ENCODE data around the gene HMCN2.

The HMCN2 gene

DNA sequence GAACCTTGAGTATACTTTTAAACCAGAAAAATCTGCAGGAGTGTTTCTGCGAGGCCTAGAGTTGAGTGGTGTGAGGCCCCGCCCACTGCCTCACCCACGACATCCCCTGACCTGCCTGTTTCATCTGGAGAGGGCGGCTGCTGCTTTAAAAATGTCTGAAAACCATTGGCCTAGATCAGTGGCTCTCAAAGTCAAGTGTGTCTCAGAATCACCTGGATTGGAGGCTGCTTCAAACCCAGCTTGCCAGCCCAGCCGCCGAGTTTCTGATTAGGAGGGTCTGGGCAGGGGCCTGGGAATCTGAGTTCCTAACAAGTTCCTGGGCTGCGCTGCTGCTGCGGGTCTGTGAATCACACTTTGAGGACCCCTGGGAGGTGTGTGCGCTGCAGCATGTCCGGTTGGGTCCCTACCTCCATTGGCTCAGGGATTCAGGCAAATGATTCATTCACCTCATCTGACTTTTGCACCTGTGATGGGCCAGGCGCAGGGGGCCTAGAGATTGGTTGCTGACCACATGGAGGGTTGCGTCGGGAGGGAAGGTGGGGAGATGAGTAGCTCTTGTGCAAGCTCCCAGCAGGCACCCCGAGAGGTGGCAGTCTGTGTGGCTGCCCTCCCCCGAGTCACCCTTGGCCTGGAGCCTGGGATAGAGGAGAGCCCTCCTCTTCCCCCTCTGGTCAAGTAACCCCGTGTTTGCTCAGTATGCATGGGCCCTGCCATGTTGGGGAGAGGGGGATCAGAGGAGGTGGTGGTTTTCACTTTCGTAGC is 27.6 kb upstream of the HMCN2 start:
- no peak for DNase-seq (ENCODE audit: low spot score)
- in situ Hi-C loops (cut with MboI; ENCODE audit: low sequenced_read_pairs, unreplicated experiment), result loop anchor here (10.0 kb wide), 1 partner anchor 123 kb away; no protein-coding TSS in a partner anchor

DNA sequence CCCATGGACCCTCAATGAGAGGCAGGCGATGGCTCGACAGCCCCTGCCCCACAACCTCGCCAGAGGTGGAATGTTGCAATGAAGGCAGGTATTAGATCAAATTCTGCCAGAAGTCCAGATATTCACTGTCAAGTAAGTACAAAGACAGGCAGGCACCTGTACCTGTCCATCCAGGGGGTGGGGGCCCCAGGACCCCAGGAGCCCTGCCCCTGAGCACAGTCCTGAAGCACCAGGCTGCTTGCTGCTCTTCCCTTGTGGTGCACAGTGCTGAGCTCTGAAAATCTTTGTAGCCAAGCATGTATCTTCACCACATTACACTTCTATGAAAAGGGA is 26.2 kb upstream of the HMCN2 start:
- TF ChIP-seq, protein P1, sequence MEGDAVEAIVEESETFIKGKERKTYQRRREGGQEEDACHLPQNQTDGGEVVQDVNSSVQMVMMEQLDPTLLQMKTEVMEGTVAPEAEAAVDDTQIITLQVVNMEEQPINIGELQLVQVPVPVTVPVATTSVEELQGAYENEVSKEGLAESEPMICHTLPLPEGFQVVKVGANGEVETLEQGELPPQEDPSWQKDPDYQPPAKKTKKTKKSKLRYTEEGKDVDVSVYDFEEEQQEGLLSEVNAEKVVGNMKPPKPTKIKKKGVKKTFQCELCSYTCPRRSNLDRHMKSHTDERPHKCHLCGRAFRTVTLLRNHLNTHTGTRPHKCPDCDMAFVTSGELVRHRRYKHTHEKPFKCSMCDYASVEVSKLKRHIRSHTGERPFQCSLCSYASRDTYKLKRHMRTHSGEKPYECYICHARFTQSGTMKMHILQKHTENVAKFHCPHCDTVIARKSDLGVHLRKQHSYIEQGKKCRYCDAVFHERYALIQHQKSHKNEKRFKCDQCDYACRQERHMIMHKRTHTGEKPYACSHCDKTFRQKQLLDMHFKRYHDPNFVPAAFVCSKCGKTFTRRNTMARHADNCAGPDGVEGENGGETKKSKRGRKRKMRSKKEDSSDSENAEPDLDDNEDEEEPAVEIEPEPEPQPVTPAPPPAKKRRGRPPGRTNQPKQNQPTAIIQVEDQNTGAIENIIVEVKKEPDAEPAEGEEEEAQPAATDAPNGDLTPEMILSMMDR (IDR thresholded peaks at IDR 0.05; ENCODE audit: borderline replicate concordance, control extremely low read depth, extremely low read depth, insufficient read depth, missing control alignments), result no peak

More for the DNA sequence above, 27.6 kb upstream of the HMCN2 start:
- TF ChIP-seq, protein P1 (IDR thresholded peaks at IDR 0.05; ENCODE audit: borderline replicate concordance, control extremely low read depth, extremely low read depth, insufficient read depth, missing control alignments), result no peak

DNA sequence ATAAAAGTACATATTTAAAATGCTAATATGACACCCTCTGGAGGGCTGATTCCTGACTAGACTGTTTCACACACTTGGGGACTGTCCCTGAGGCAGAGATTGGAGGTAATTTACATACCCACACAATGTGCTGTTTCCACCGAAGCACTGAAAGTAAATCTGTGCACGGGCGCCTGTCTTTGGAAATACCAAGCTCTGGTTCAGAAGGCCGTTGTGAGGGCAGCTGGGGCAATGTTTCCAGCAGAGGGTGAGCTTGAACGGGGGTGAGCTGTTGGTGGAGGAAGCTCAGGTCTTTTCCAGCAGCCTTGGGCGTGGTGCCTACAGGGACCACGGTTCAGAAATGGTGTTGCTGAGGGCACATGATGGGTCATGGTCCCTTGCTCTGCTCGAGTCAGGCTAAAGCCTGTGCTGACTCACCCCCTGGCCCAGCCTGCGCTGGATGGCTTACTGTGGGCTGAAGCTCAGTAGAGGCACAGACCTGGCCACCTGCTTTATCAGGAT is 25.8 kb upstream of the HMCN2 start:
- TF ChIP-seq, protein P1 (IDR thresholded peaks at IDR 0.05; ENCODE audit: borderline replicate concordance, control extremely low read depth, extremely low read depth, insufficient read depth, missing control alignments), result no peak
- in situ Hi-C loops (cut with MboI; ENCODE audit: low sequenced_read_pairs, unreplicated experiment), result loop anchor here (10.0 kb wide), 1 partner anchor 125 kb away; no protein-coding TSS in a partner anchor
- DNase-seq (ENCODE audit: low spot score), result peak; percentile 65

More for the DNA sequence above, 26.2 kb upstream of the HMCN2 start:
- DNase-seq (ENCODE audit: low spot score), result no peak
- in situ Hi-C loops (cut with MboI; ENCODE audit: low sequenced_read_pairs, unreplicated experiment), result loop anchor here (10.0 kb wide), 1 partner anchor 125 kb away; no protein-coding TSS in a partner anchor

DNA sequence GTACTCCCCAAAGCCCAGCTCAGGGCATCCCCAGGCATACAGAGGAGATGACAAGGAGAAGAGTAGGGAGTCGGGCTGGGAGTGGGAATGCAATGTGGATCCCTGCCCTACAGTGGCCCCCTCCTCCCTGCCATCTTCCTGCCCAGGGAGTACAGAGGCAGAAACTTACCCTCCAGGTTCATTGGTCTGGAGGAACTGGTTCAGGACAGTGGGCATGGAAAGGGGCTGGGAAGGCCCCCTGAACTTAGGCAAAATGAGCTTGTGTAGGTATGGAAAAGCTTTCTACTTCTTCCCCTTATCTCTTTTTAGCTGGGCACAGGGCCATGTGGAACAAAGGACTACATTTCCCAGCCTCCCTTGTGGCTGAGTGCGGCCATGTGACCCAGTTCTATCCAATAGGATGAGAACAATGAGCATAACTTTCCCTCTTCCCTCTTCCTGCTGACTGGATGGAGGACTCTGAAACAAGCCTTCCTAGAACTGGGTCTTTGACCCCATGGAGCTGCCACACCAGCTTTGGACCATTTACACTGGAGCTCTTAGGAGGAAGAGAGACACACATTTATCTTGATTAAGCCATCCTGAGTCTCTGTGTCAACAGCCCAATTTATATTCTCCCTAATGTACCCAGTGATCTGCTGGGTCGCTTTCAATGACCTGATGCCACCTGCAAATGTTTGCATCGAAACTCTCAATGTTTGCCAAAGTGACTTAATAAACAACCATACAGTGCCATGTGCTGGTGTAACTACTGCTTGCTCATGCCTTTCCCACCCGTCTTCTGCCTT is 25.0 kb upstream of the HMCN2 start:
- in situ Hi-C loops (cut with MboI; ENCODE audit: low sequenced_read_pairs, unreplicated experiment), result no loop called here
- TF ChIP-seq, protein P1 (IDR thresholded peaks at IDR 0.05; ENCODE audit: borderline replicate concordance, control extremely low read depth, extremely low read depth, insufficient read depth, missing control alignments), result no peak
- DNase-seq (ENCODE audit: low spot score), result no peak

DNA sequence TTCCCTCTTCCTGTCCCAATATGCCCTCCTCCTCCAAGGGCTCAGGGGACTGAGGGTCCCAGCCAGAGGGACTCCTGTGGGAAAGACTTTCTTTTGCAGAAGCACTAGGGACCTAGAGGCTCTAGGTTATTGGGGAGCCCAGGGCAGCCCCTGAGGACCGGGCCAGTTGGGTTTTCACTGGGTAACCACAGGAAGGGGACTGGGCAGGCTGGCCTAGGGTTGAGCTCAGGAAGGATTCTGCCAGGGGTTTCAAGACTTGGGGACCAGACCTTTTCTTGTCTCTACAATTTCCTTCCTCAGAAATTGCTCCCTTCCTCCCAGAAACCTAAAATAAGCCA is 24.4 kb upstream of the HMCN2 start:
- DNase-seq (ENCODE audit: low spot score), result no peak
- in situ Hi-C loops (cut with MboI; ENCODE audit: low sequenced_read_pairs, unreplicated experiment), result no loop called here
- TF ChIP-seq, protein P1 (IDR thresholded peaks at IDR 0.05; ENCODE audit: borderline replicate concordance, control extremely low read depth, extremely low read depth, insufficient read depth, missing control alignments), result no peak

DNA sequence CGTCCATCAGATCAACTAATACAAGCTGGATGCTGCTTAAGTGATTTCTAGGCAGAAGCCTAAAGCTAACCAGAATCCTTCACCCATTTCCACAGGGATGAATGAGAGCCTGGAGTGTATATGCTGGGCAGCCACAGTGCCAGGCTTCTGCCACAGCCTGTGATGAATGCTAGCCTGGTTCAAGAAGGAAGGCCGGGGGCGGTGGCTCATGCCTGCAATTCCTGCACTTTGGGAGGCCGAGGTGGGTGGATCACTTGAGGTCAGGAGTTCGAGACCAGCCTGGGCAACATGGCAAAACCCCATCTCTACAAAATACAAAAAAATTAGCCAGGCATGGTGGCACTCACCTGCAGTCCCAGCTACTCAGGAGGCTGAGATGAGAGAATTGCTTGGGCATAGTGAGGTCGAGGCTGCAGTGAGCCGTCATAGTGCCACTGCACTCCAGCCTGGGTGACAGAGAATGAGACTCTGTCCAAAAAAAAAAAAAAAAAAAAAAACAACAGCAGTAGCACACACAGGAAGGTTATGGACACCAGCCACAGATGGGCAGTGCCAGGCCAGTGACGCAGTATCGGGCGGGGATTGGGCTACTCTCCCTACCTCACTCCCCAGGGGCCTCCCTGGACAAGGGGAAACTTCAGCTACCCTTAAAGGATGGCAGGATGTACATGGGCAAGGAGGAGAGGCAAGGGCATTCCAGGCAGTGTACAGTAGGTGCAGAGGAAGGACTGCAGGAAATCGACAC is 23.1 kb upstream of the HMCN2 start:
- no peak for DNase-seq (ENCODE audit: low spot score)
- in situ Hi-C loops (cut with MboI; ENCODE audit: low sequenced_read_pairs, unreplicated experiment), result no loop called here
- TF ChIP-seq, protein P1 (IDR thresholded peaks at IDR 0.05; ENCODE audit: borderline replicate concordance, control extremely low read depth, extremely low read depth, insufficient read depth, missing control alignments), result no peak
